Inferior parietal cortex (tissue), 1 donor: ENCODE data around the gene AMIGO1.

Experiments used
- DNase-seq: peaks from one replicate; pipeline ENCODE4 v3.0.0-alpha.2; 2016; ENCODE audit errors: extremely low spot score

AMIGO1 gene

DNA sequence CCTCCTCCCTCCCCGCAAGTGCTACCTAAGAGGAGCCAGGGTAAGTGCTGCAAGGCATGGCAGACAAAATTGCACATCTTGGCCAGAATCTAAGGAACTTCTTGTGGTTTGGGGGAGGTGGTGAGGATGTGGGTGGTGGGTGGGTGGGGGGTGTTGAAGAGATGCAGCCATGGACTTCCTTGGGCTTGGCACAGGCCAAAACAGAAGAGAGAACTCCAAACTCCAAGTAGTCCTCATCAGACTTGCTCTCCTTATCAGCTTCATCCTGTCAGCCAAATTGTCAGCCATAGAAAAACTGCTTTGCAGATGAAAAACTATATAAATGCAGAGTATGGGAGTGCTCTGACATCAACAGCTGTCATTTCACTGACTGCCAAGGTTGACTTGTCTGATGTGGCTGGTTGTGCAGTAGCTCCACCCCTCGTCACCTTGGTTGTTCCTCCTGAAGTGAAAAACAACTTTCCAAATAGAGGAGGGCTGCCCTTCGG lies 7.1 kb downstream of the AMIGO1 start:
- DNase-seq: no peak

DNA sequence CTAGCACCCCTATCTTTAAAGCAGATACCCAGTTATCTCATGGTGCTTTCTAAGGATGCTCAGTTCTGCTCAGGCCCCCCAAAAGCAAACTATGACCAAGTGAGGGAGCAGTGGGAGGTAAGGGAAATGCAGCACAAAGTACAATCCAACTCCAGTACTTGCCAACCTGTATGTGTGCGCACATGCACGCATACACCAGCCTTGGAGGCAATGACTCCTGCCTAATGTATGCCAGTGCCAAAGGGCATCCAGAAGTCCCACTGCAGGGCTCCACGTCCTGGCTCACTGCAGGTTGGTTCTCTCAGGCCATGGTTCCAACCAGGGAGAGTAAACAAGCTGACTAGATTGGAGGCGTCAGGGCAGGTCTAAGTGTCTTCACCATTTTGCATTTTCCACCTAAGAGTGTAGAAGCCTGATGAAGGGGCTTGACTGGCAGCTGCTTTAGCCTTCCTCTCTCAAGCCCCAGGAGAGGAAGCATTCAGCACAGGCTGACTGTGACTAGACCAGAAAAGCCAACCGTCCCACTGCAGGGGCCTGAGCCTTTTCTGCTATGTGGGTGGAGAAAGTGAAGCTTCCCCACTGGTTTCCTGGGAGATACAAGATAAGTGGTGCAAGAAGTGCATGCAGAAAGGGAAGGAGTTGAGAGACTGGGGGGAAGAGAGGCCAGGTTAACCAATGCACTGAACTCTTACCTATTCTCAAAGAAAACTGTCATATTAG lies 7.7 kb downstream of the AMIGO1 start:
- no peak for DNase-seq

DNA sequence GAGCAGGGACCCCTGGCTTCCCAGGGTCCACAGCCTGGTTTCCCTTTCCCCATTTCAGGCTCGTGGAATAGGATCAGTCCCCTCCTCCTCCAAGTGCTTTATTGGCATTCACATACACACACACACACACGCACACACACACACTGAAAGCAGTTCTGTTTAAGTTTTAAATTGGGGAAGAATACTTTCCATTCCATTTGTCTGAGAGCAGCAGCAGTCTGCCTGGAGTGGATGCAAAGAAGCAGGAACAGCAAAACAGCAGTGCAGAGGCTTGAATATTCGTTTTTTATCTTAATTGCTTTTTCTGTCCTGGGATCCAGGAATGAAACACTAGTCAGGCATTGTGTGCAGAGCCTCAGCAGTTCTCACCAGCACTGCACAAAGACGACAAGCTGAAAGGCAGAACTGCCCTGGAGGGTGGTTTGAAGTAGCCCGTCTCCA lies 8.6 kb downstream of the AMIGO1 start:
- no peak for DNase-seq

DNA sequence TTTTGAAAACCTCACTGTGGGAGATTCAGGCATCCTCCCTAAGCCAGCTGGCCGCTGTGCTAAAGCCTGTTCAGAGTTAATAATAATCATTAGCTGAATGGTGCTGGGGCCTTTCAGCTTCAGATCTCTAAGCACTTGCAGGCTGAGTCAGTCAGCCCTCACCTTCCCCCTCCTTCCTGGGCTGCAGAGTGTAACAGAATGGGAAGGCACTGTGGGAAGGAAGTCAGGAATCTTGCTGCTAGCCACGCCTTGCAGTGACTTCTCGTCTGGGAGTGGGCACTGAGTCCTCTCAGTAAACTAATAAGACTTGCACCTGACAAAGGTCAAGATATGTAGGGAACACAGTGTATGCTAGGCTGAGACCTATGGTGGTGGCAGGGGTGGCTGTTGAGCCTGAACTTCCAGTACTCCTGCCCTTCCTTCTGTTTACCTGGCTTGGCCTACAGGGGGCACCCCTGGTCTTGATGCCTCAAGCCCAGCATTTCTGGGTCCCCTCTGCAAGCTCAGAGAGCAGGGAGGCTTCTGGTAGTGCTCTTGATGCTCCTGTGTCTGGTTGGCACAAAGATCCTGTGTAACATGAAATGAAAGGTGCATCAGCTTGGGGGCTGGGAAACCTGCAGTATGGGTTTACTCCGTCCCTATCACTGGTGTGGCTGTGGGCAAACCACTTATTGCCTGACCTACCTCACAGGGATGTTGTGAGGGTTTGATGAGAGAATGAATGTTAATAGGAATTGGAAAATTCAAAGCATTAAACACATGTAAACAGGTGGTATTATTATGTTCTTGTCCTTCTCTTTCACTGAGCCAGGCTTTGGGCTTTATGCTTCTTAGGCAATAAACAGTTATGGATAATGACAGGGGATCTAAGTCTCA lies 9.6 kb downstream of the AMIGO1 start:
- no peak for DNase-seq

DNA sequence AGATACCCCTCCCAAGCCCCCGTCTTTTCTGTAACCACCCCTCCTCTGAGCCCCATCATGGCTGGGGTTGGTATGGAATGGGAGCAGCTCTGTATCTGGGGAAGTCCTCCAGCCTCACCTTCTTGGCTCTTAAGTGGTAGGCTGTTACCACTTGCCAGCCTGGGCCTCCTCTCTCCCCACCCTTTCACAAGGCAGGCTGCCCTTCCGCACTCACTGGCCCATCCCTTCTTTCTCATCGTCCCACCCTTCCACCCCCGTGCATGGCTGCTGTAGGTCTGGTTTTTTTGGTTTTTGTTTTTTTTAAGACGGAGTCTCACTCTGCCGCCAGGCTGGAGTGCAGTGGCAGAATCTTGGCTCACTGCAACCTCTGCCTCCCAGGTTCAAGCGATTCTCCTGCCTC lies 10.4 kb downstream of the AMIGO1 start:
- no peak for DNase-seq

DNA sequence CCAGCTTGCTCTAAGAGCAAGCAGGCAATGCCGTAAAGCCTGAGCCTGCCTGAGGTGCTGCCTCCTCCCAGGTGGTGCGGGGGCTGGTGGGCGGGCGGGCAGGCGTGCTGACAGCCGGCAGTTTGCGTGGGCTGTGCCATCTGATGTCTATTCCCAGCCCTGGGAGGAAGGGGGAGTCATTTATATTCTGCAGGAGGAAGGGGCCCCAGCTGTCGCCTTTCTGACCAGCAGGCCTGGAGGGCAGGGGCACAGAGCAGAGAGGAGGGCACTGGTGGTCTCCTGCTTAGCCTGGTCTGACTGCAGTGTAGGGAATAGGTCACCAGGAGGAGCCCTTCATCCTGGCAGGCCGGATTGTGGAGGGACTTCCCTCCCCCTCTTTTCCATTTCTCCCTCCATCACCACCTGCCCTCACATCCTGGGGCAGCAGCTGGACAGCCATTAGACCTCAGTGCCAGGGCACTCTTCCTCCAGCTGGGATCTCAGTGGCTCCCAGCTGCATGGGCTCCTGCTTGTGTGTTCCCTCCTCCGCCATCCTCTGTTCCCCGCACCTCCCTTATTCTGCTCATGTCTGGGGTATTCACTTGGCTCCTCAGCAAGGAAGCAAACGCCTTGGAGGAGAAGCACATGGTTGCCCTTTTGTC lies 11.2 kb downstream of the AMIGO1 start:
- no peak for DNase-seq

DNA sequence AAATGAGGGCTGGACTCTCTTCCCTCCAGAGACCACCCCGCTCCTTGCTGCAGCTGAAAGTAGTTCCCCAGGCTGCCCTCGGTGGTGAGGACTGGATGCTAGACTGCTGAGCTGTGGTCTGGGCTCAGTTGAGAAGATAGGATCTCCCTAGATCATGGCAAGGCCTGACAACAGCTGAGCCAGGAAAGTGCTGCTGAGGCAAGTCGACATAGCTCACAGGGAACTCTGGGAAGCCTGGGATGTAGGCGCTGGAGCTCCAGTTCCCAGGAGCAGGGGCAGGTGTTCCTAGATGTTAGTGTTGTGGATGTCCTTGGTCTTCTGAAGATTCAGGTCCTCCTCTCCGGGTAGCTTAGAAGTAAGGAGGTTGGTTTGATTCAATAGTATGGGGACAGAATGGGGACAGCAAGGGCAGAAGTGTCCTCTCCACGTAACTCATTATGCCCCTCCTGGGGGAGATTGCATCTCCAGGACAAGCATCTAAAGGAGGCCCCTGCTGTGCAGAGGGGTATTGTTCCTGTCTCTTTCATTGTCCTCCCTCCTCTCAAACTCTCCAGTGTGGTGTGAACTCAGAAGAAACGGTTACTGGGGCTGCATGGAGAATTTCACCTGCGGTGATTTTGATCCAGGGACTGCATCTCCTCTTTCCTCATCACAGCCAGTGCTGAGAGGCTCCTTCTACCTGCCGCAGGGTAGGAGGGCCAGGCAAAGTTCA lies 11.9 kb downstream of the AMIGO1 start:
- DNase-seq: no peak

DNA sequence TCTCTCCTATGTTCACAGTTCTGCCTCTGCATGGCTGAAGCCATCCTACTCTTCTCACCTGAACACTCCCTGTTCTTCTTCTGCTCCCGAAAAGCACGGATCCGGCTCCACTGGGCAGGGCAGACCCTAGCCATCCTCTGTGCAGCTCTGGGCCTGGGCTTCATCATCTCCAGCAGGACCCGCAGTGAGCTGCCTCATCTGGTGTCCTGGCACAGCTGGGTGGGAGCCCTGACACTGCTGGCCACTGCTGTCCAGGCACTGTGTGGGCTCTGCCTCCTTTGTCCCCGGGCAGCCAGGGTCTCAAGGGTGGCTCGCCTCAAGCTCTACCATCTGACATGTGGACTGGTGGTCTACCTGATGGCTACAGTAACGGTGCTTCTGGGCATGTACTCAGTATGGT lies 13.8 kb downstream of the AMIGO1 start:
- no peak for DNase-seq

DNA sequence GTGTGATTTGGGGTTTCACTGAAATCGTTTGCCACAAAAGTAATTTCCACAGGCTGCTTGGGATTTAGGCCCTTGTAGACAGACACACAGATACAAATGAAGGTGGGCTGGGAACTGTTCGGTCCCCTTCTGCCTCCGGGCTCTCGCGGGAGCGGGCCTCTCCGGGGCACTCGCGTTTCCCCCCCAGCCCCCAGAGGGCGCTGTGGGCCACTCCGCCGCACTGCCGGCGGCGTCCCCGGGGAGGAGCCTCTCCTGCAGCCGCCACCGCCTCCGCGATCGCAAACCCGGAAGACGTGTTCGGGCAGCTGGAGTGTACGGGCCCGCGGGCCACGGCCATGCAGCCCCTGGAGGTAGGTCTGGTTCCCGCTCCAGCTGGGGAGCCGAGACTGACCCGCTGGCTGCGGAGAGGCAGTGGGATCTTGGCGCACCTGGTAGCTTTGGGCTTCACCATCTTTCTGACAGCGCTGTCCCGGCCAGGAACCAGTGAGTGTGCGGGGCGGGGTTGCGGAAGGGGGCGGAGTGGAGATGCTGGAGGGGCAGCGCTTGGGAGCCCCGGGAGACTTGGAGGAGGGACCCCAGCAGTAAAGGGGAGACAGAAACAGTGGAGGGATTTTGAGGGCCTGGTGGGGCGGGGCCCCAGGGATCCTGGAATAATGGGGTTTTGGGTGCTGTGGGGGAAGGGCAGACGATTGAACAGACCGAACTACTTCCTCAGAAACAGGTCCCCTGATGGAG lies 15.6 kb downstream of the AMIGO1 start, which contains the start of gene CYB561D1:
Gene CYB561D1 (plus strand): TSS at position 290 of the 735 bp plus-strand sequence. CDS start 46 bp downstream, at position 336.
- peak; percentile 89 for DNase-seq

DNA sequence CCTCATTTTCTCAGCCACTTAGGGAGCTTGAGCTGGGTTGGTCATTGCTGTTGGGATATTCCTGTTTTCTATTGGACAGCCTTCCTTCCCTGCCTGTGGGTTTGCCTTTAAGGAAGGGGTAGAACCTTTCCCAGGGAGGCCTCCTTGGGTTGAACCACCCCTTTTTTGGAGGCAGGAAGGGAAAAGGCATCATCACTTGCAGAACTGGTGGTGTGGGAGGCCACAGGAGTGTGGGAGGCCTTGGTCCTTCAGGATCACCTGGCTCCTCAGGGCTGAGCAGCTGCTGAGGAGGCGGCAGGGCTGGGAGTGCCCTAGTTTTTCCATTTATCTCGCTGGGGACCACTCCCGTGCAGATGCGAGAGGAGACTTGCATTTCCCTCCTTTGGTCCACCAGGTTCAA lies 16.3 kb downstream of the AMIGO1 start:
- no peak for DNase-seq

DNA sequence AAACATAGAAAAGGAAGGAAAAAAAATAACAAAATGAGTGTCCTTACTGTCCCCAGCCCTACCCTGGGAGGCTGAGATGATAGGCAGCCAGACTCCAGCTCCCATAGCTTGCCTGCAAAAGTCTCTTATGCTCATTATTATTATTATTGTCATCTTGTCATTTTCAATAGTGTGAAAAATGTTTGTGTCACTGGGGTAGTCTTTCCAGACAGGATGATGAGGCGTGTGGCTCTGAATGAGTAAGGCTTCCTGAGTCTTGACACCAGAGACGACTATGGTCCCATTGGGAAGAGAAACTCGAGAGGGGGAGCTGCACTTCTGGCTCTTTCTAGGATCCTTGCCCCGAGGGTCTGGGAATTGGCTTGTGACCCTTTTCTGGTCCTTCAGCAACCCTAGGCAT lies 16.7 kb downstream of the AMIGO1 start:
- no peak for DNase-seq

DNA sequence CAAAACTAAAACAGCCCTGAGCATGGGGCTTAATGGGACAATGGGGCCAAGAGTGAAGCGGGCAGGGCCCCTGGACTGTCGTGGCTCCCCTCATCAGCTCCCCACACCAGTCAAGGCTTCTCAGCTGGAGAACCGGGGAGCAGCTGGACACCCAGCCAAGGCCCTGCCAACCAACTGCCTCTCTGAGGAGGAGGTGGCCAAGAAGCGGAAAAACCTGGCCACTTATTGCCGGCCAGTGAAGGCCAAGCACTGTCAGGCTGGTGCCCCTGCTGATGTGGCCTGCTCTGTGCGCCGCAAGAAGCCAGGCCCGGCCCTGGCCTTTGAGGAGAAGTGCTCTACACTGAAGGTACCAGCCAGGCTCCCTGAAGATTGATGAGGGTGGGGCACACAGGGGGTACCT lies 18.2 kb downstream of the AMIGO1 start:
- no peak for DNase-seq

DNA sequence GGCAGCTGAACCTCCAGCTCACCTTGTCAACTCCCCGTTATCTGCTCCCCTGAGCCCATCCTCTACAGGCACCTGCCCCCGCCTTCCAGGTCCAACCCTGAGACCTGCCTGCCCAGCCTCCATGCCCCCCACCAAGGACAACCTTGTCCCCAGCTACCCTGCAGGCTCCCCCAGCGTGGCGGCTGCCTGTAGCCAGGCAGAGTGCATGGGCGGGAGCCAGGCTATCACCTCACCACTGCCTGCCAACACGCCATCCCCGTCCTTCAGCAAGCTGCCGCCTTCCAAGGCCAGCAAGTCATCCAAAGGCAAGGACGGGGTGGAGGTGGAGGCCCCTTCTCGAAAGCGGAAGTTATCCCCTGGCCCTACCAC lies 18.6 kb downstream of the AMIGO1 start:
- DNase-seq: no peak

DNA sequence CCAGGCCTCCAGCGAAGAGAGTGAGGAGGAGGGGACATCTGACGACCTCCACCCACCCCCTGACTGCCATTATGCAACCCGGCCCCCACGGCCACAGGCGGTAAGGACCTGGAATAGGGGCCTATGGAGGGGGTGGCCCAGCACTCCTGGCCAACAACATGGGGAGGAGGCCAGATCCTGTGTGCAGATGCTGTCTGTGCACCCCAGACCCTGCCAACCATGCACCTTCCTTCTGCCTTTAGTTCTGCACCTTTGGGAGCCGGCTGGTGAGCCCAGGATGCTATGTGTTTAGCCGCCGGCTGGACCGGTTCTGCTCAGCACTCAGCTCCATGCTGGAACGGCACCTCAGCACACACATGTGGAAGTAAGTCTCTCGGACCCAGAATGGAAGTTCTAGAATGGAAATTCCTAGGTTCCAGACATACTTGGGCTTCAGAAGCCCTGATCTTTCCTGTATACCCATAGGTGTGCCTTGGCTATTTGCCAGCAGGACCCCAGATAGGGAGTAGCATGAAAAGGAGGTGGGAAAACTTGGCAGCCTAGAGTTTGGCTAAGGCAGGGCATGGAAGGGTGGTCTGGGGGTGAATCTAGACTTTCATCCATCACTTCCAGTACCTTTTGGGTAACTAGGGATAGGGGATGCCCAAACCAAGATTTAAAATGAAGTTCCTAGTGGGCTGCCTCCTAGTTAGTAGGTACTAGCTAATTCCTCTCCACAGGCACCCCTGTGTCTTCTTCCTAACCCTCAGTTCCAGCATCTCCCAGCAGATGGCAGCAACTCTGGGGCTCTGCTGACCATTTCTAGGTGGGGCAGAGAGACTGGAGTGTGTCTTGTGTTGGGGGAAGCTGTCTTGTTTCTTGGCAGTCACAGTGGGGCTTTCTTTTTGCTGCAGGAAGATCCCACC lies 19.2 kb downstream of the AMIGO1 start:
- DNase-seq: peak; percentile 88

DNA sequence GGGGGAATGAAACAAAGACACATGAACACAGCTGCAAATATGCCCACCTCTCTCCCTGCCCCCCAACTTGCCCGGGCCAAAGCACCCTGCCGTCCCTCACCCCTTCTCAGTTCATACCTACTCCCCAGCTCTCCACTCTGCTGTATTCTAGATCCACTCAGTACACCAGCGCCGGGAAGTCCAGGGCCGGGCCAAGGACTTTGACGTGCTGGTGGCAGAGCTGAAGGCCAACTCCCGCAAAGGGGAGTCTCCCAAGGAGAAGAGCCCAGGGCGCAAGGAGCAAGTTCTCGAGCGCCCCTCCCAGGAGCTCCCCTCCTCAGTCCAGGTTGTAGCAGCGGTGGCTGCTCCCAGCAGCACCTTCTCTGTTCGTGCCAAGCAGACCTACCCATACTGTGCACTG lies 20.8 kb downstream of the AMIGO1 start:
- DNase-seq: no peak

DNA sequence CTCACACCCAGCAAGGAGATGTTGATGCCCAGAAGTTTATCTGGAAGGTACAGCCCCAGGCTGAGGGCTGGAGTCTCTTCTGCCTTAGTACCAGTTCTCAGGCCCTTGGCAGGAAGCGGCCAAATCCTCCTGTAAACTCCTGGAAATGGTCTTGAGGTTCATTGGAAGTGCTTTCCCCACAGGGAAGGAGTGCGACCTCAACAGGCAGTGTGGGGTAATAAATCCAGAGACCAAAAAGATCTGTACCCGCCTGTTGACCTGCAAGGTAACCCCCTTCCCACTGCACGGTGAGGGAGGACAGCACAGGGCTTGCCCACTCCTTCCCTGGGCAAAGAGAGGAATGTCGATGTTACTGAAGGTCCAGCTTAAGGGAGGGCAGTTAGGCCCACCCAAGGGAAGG lies 21.3 kb downstream of the AMIGO1 start:
- DNase-seq: no peak

DNA sequence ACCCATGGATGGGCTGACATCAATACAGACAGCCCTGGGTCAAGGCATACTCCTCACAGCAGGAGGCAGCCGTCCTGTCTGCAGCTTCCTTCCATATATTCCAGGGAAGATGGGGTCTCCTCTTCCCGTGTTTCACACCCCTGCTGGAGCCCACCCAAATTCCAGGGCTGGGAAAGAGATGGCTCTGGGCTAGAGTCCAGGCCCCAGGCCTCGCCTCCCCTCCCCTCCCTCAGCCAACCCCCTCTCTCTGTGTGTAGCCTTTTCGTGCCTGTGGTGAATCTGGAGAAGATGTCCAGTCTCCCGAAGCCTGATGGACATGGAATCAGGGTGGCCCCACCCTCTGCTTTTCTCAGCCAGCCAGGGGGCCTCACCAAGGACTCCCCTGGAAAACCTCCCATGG lies 22.3 kb downstream of the AMIGO1 start:
- DNase-seq: no peak

DNA sequence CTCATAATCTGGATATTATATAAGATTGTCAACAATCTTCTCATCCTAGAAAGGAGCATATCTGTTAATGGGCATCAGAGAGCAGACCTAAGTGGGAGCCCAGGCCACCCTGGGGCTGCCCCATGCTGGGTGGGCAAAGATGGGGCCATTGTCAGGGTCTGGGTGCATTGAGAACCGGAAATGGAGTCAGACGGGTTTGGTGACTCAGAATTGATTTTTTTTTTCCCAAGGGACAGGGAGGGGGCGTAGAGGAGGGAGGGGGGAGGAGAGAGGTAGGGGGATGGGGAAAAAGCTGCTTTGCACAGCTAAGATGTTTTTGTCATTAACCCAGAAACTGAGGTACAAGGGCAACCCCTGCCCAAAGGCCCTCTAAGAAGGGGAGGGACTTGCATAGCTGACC lies 24.5 kb downstream of the AMIGO1 start:
- no peak for DNase-seq

DNA sequence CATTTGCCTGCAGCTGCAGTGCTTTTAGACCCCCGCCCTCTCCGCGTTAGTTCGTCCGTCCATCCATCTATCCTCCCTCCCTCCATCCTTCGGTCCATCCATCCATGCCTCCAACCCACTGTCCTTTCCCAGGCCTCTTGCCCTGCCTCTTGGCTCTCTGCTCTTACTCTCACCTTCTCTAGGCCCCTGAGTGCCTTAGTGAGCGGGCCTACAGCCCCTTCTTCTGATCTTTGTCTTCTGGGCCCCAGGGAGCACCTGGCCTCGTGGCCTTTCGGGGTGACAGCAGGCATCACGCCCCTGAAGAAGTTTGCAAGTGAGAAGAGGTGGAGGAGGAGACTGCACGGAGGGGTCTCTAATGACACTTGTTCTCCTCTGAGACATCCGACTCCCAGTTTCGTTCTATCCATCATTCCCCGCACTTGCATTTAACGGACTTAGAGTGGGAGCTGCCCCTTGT lies 25.0 kb downstream of the AMIGO1 start:
- DNase-seq: no peak
